Neural cell (in vitro differentiated cells): Measurements from ENCODE around the gene MRPL3. TPM values are rescaled to one million over a fixed set of nuclear protein-coding genes. Genes with fewer than 3 reads are reported as not detected.

ENCODE experiments used
- H2AFZ ChIP-seq: fragments of 200-600, 300-800 bp; sonication (generic), shearing (Covaris generic); 2 replicates; pipeline ENCODE4 v1.6.0; 2014; ENCODE audit warnings: low read depth, mild to moderate bottlenecking, antibody characterized with exemption, low read length, moderate library complexity
- H3F3A ChIP-seq: fragments of 200-600 bp; shearing (Covaris generic); 2 replicates; pipeline ENCODE4 v1.6.1; 2016; ENCODE audit warnings: mild to moderate bottlenecking, moderate library complexity, mixed read lengths, antibody characterized with exemption, low read length; ENCODE audit not compliant: insufficient read depth, poor library complexity, severe bottlenecking
- H3K27ac ChIP-seq: fragments of 200-600, 300-800 bp; sonication (generic), shearing (Covaris generic); 2 replicates; pipeline ENCODE4 v1.5.1; 2014; ENCODE audit warnings: mild to moderate bottlenecking, low read length, moderate library complexity
- H3K27me3 ChIP-seq: fragments of 300-800, 200-600 bp; sonication (generic), shearing (Covaris generic); 2 replicates; pipeline ENCODE4 v1.6.0; 2014; ENCODE audit warnings: mild to moderate bottlenecking, low read depth, low read length, moderate library complexity; ENCODE audit not compliant: insufficient read depth
- H3K36me3 ChIP-seq: fragments of 300-800, 200-600 bp; sonication (generic), shearing (Covaris generic); 2 replicates; pipeline ENCODE4 v1.5.1; 2014; ENCODE audit warnings: mild to moderate bottlenecking, antibody characterized with exemption, low read length, moderate library complexity; ENCODE audit not compliant: insufficient read depth
- H3K4me2 ChIP-seq: fragments of 300-800, 200-600 bp; sonication (generic), shearing (Covaris generic); 2 replicates; pipeline ENCODE4 v1.6.0; 2014; ENCODE audit warnings: mild to moderate bottlenecking, low read length
- H3K4me3 ChIP-seq: fragments of 300-800, 200-600 bp; sonication (generic), shearing (Covaris generic); 2 replicates; pipeline ENCODE4 v1.5.1; 2014; ENCODE audit warnings: mild to moderate bottlenecking, low read length, moderate library complexity
- H3K79me2 ChIP-seq: fragments of 200-600 bp; shearing (Covaris generic); replicated peaks from 2 replicates; pipeline ENCODE4 v1.6.0; 2014; ENCODE audit warnings: mild to moderate bottlenecking, low read length, moderate library complexity; ENCODE audit not compliant: insufficient read depth
- H3K9ac ChIP-seq: fragments of 300-800, 200-600 bp; sonication (generic), shearing (Covaris generic); 2 replicates; pipeline ENCODE4 v1.6.1; 2016; ENCODE audit warnings: mild to moderate bottlenecking, low read length, mixed read lengths
- H3K9me2 ChIP-seq: fragments of 200-600 bp; shearing (Covaris generic); 2 replicates; pipeline ENCODE4 v1.6.1; 2016; ENCODE audit warnings: mild to moderate bottlenecking, low read length, mixed read lengths; ENCODE audit not compliant: insufficient read depth
- H3K9me3 ChIP-seq: fragments of 200-600, 300-800 bp; sonication (generic), shearing (Covaris generic); 2 replicates; pipeline ENCODE4 v1.6.1; 2016; ENCODE audit warnings: mild to moderate bottlenecking, mixed run types, low read length, moderate library complexity, mixed read lengths
- H4K20me1 ChIP-seq: fragments of 200-600 bp; shearing (Covaris generic); 2 replicates; pipeline ENCODE4 v1.6.1; 2016; ENCODE audit warnings: mild to moderate bottlenecking, mixed run types; ENCODE audit not compliant: insufficient read depth
- CTCF ChIP-seq: fragments of 450-650 bp; IDR thresholded peaks from 2 replicates; pipeline ENCODE4 v1.5.1; 2014; ENCODE audit warnings: antibody characterized with exemption, mild to moderate bottlenecking, moderate library complexity; ENCODE audit not compliant: poor library complexity, severe bottlenecking
- EP300 ChIP-seq: fragments of 450-650 bp; conservative IDR thresholded peaks from 2 replicates; pipeline ENCODE4 v1.6.1; 2014; ENCODE audit warnings: antibody characterized with exemption, mild to moderate bottlenecking, moderate library complexity; ENCODE audit not compliant: poor library complexity, severe bottlenecking
- EZH2 ChIP-seq: fragments of 200-600, 300-800 bp; shearing (Covaris generic), sonication (generic); IDR thresholded peaks from 2 replicates; pipeline ENCODE4 v1.6.1; 2014; ENCODE audit warnings: antibody characterized with exemption, low read length, borderline replicate concordance, mild to moderate bottlenecking; ENCODE audit not compliant: insufficient read depth, poor library complexity, severe bottlenecking
- MXI1 ChIP-seq: fragments of 450-650 bp; conservative IDR thresholded peaks from 2 replicates; pipeline ENCODE4 v1.6.1; 2014; ENCODE audit warnings: antibody characterized with exemption, mild to moderate bottlenecking; ENCODE audit not compliant: poor library complexity, severe bottlenecking
- POLR2AphosphoS5 ChIP-seq: IDR thresholded peaks from 2 replicates; pipeline ENCODE4 v1.6.1; 2012
- RAD21 ChIP-seq: fragments of 450-650 bp; conservative IDR thresholded peaks from 2 replicates; pipeline ENCODE4 v1.6.1; 2014; ENCODE audit warnings: antibody characterized with exemption, mild to moderate bottlenecking, moderate library complexity
- REST ChIP-seq: IDR thresholded peaks from 2 replicates; pipeline ENCODE4 v1.6.1; 2012; ENCODE audit warnings: borderline replicate concordance
- SMC3 ChIP-seq: fragments of 450-650 bp; conservative IDR thresholded peaks from 2 replicates; pipeline ENCODE4 v1.6.1; 2014; ENCODE audit warnings: antibody characterized with exemption, mild to moderate bottlenecking, moderate library complexity; ENCODE audit not compliant: poor library complexity
- TAF1 ChIP-seq: IDR thresholded peaks from 2 replicates; pipeline ENCODE4 v1.6.1; 2012; ENCODE audit warnings: low read depth
- polyA plus RNA-seq: library from polyadenylated mRNA; depleted of rRNA; stranded (reverse); fragments of >200 nt; gene quantifications from 2 replicates; pipeline ENCODE4 v1.2.3, GENCODE V29; 2014

MRPL3 gene
- polyA plus RNA-seq, 1 donor from 2014 or later = 112 TPM

- Histone ChIP-seq H3K27ac (no peak overlapping the region), H3K9me2 (no peaks in the 10 kb centered on the region), H3K27me3 (no peaks in the 10 kb centered on the region), H3F3A (no peaks in the 10 kb centered on the region), H4K20me1 (no peaks in the 10 kb centered on the region), H3K4me2 (no peak overlapping the region), H3K79me2 (no peaks in the 10 kb centered on the region), H3K9me3 (no peaks in the 10 kb centered on the region), H3K4me3 (no peak overlapping the region), H2AFZ (no peak overlapping the region), H3K9ac (no peak overlapping the region), H3K36me3 (peaks cover 7% of the 10 kb centered on the region)
- TF ChIP-seq EZH2 (no peak), RAD21 (no peak), TAF1 (no peak), POLR2AphosphoS5 (no peak), CTCF (no peak)
Measured at GRCh38 chr3:131457220-131457619, 45.6 kb downstream of the MRPL3 start.

- Histone ChIP-seq H3K36me3 (no peaks in the 10 kb centered on the region), H2AFZ (no peak overlapping the region), H3K4me3 (no peak overlapping the region), H3K27ac (no peak overlapping the region), H3K9ac (no peak overlapping the region), H3K9me2 (no peaks in the 10 kb centered on the region), H4K20me1 (no peaks in the 10 kb centered on the region), H3K4me2 (no peak overlapping the region), H3K9me3 (no peaks in the 10 kb centered on the region), H3K27me3 (no peaks in the 10 kb centered on the region), H3F3A (no peaks in the 10 kb centered on the region), H3K79me2 (no peaks in the 10 kb centered on the region)
- no peak for TF ChIP-seq EP300
- no peak for TF ChIP-seq REST
- no peak for TF ChIP-seq POLR2AphosphoS5
Measured at GRCh38 chr3:131454501-131454900, 48.3 kb downstream of the MRPL3 start.

- Histone ChIP-seq H3F3A (no peaks in the 10 kb centered on the region), H3K36me3 (no peaks in the 10 kb centered on the region), H3K9me2 (no peaks in the 10 kb centered on the region), H3K9me3 (no peaks in the 10 kb centered on the region), H4K20me1 (no peaks in the 10 kb centered on the region), H3K4me3 (no peak overlapping the region), H2AFZ (no peak overlapping the region), H3K27ac (no peak overlapping the region), H3K4me2 (no peak overlapping the region), H3K79me2 (no peaks in the 10 kb centered on the region), H3K27me3 (no peaks in the 10 kb centered on the region), H3K9ac (no peak overlapping the region)
- TF ChIP-seq TAF1 (no peak), SMC3 (no peak), EP300 (no peak), POLR2AphosphoS5 (no peak), CTCF (no peak), REST (no peak), RAD21 (no peak), MXI1 (no peak), EZH2 (no peak)
Measured at GRCh38 chr3:131453533-131453932, 49.2 kb downstream of the MRPL3 start.
